ENCODE results near the gene RNF149. TPM values are rescaled to one million over a fixed set of nuclear protein-coding genes. Genes with fewer than 3 reads are reported as not detected.

The RNF149 gene
- total and polyA plus RNA-seq, 4 donors, result 22.9 to 92.1 (median 52.9) TPM

GRCh38 chr2:101231937-101232730, 76.4 kb downstream of the RNF149 start:
- H3K4me1 ChIP-seq (ENCODE audit: control insufficient read depth in 1 of 2, insufficient read depth in 2 of 2, low read length in 2 of 2), result no peaks in the 10 kb centered on the region
- ATAC-seq (ENCODE audit: low FRiP score) (no peak), DNase-seq (no peak)
- H3K27ac ChIP-seq (ENCODE audit: low read depth in 1 of 2, low read length in 2 of 2), result no peak overlapping the region
- intact Hi-C loops (cut with DNase I), result no loop called here
- H3K27me3 ChIP-seq (ENCODE audit: control insufficient read depth in 1 of 2, insufficient read depth in 2 of 2, low read length in 1 of 2), result no peaks in the 10 kb centered on the region
- no peaks in the 10 kb centered on the region for H3K36me3 ChIP-seq (ENCODE audit: control insufficient read depth in 1 of 2, insufficient read depth in 2 of 2, low read length in 1 of 2)
- no peaks in the 10 kb centered on the region for H3K9me3 ChIP-seq (ENCODE audit: control insufficient read depth, low read length)
- WGBS, 2 donors, result 91 to 94% methylated on average over 6 of the region's 6 CpGs
- H3K4me3 ChIP-seq (ENCODE audit: low read length in 2 of 2), result no peak overlapping the region

GRCh38 chr2:101231240-101231639, 77.3 kb downstream of the RNF149 start:
- H3K4me3 ChIP-seq (ENCODE audit: low read length in 2 of 2), result no peak overlapping the region
- H3K4me1 ChIP-seq (ENCODE audit: control insufficient read depth in 1 of 2, insufficient read depth in 2 of 2, low read length in 2 of 2), result no peaks in the 10 kb centered on the region
- no peaks in the 10 kb centered on the region for H3K9me3 ChIP-seq (ENCODE audit: control insufficient read depth, low read length)
- no peaks in the 10 kb centered on the region for H3K36me3 ChIP-seq (ENCODE audit: control insufficient read depth in 1 of 2, insufficient read depth in 2 of 2, low read length in 1 of 2)
- DNase-seq, result no peak
- ATAC-seq (ENCODE audit: low FRiP score), result no peak
- WGBS, 2 donors, result 100% methylated on average over 1 of the region's 1 CpG
- no peaks in the 10 kb centered on the region for H3K27me3 ChIP-seq (ENCODE audit: control insufficient read depth in 1 of 2, insufficient read depth in 2 of 2, low read length in 1 of 2)
- H3K27ac ChIP-seq (ENCODE audit: low read depth in 1 of 2, low read length in 2 of 2), result no peak overlapping the region
- intact Hi-C loops (cut with DNase I), result no loop called here

GRCh38 chr2:101230541-101231001, 77.9 kb downstream of the RNF149 start:
- WGBS, 2 donors, result 46 to 63% methylated on average over 2 of the region's 2 CpGs
- no peak overlapping the region for H3K4me3 ChIP-seq (ENCODE audit: low read length in 2 of 2)
- no peak overlapping the region for H3K27ac ChIP-seq (ENCODE audit: low read depth in 1 of 2, low read length in 2 of 2)
- intact Hi-C loops (cut with DNase I), result no loop called here
- no peaks in the 10 kb centered on the region for H3K4me1 ChIP-seq (ENCODE audit: control insufficient read depth in 1 of 2, insufficient read depth in 2 of 2, low read length in 2 of 2)
- ATAC-seq (ENCODE audit: low FRiP score) (no peak), DNase-seq (no peak)
- no peaks in the 10 kb centered on the region for H3K9me3 ChIP-seq (ENCODE audit: control insufficient read depth, low read length)
- H3K36me3 ChIP-seq (ENCODE audit: control insufficient read depth in 1 of 2, insufficient read depth in 2 of 2, low read length in 1 of 2), result no peaks in the 10 kb centered on the region
- H3K27me3 ChIP-seq (ENCODE audit: control insufficient read depth in 1 of 2, insufficient read depth in 2 of 2, low read length in 1 of 2), result no peaks in the 10 kb centered on the region

Small RNA genes within 50 kb of the gene (microRNA-seq; reads per million reads assigned to microRNA genes)
- 0.99 to 1.8 reads per million in 2 donors for gene MIR5696

Other genes starting within 250 kb of the RNF149 start
- 10 to 100 TPM; 21.9 to 24.9 TPM for gene TBC1D8, start 157.3 kb downstream of the RNF149 start, total RNA-seq
- 10 to 100 TPM in 1 of 2 donors, 1 to 10 TPM in 1; 7.8 to 28.8 TPM for gene TBC1D8, start 157.3 kb downstream of the RNF149 start, polyA plus RNA-seq
- gene CNOT11, start 55.8 kb downstream of the RNF149 start, total RNA-seq, result 10 to 100 TPM; 25.0 to 26.4 TPM
- gene CNOT11, start 55.8 kb downstream of the RNF149 start, polyA plus RNA-seq, result 10 to 100 TPM; 12.8 to 15.9 TPM
- under 1 TPM in 1 of 2 donors, not detected in 1; 0.60 TPM for gene CREG2, start 78.8 kb upstream of the RNF149 start, total RNA-seq
- gene CREG2, start 78.8 kb upstream of the RNF149 start, polyA plus RNA-seq, result not detected
- gene RFX8, start 166.4 kb upstream of the RNF149 start, total RNA-seq, result 1 to 10 TPM in 1 of 2 donors, under 1 TPM in 1; 0.96 to 1.0 TPM
- 1 to 10 TPM in 1 of 2 donors, not detected in 1; 2.1 TPM for gene RFX8, start 166.4 kb upstream of the RNF149 start, polyA plus RNA-seq